H9 (cell line): Measurements from ENCODE around the gene DNAI1. TPM values are rescaled to one million over a fixed set of nuclear protein-coding genes. Genes with fewer than 3 reads are reported as not detected.

Source experiments
- DNase-seq: peaks from one replicate; pipeline ENCODE4 v3.0.0-alpha.2; 2017
- H2AFZ ChIP-seq: one replicate; pipeline ENCODE4 v1.6.1; 2013; ENCODE audit warnings: mild to moderate bottlenecking, low read length, control low read depth, moderate library complexity
- H2AK5ac ChIP-seq: 2 replicates; pipeline ENCODE4 v1.6.1; 2013; ENCODE audit warnings: low read length, control low read depth, mixed read lengths; ENCODE audit not compliant: insufficient read length
- H2BK120ac ChIP-seq: one replicate; pipeline ENCODE4 v1.6.1; 2013; ENCODE audit warnings: low read depth, mild to moderate bottlenecking, low read length, control low read depth, inconsistent platforms; ENCODE audit not compliant: poor library complexity, severe bottlenecking
- H2BK12ac ChIP-seq: 2 replicates; pipeline ENCODE4 v1.6.1; 2013; ENCODE audit warnings: low read length, control low read depth, mixed read lengths, low read depth; ENCODE audit not compliant: insufficient read length
- H2BK15ac ChIP-seq: 2 replicates; pipeline ENCODE4 v1.6.1; 2013; ENCODE audit warnings: low read depth, low read length, control low read depth
- H2BK20ac ChIP-seq: one replicate; pipeline ENCODE4 v1.6.1; 2013; ENCODE audit warnings: low read depth, mild to moderate bottlenecking, low read length, control low read depth, inconsistent platforms; ENCODE audit not compliant: poor library complexity, severe bottlenecking
- H2BK5ac ChIP-seq: 2 replicates; pipeline ENCODE4 v1.6.1; 2013; ENCODE audit warnings: low read length, control low read depth, mixed read lengths; ENCODE audit not compliant: insufficient read length
- H3K14ac ChIP-seq: 2 replicates; pipeline ENCODE4 v1.6.1; 2013; ENCODE audit warnings: low read length, control low read depth; ENCODE audit not compliant: insufficient read depth
- H3K18ac ChIP-seq: 2 replicates; pipeline ENCODE4 v1.6.1; 2013; ENCODE audit warnings: low read depth, mild to moderate bottlenecking, mixed read lengths, low read length, control low read depth; ENCODE audit not compliant: insufficient read length
- H3K23ac ChIP-seq: 2 replicates; pipeline ENCODE4 v1.6.1; 2013; ENCODE audit warnings: low read length, control low read depth, mixed read lengths, low read depth; ENCODE audit not compliant: insufficient read length
- H3K23me2 ChIP-seq: 2 replicates; pipeline ENCODE4 v1.6.1; 2013; ENCODE audit warnings: low read depth, mild to moderate bottlenecking, mixed read lengths, low read length, control low read depth; ENCODE audit not compliant: insufficient read length, poor library complexity, severe bottlenecking
- H3K27ac ChIP-seq: 2 replicates; pipeline ENCODE4 v1.5.1; 2013; ENCODE audit warnings: low read length, control low read depth, mixed read lengths, low read depth; ENCODE audit not compliant: insufficient read length
- H3K27me3 ChIP-seq: 2 replicates; pipeline ENCODE4 v1.6.1; 2013; ENCODE audit warnings: low read length, control low read depth, inconsistent platforms; ENCODE audit not compliant: insufficient read depth
- H3K4ac ChIP-seq: 2 replicates; pipeline ENCODE4 v1.6.1; 2013; ENCODE audit warnings: low read depth, mild to moderate bottlenecking, control low read depth, inconsistent platforms, low read length, moderate library complexity
- H3K4me1 ChIP-seq: 2 replicates; pipeline ENCODE4 v1.6.1; 2013; ENCODE audit warnings: low read length, control low read depth, inconsistent platforms; ENCODE audit not compliant: insufficient read depth
- H3K4me2 ChIP-seq: 2 replicates; pipeline ENCODE4 v1.6.1; 2013; ENCODE audit warnings: low read length, control low read depth, mixed read lengths; ENCODE audit not compliant: insufficient read length, insufficient read depth
- H3K56ac ChIP-seq: 2 replicates; pipeline ENCODE4 v1.6.1; 2013; ENCODE audit warnings: low read depth, mild to moderate bottlenecking, mixed read lengths, low read length, control low read depth; ENCODE audit not compliant: insufficient read length
- H3K79me1 ChIP-seq: 2 replicates; pipeline ENCODE4 v1.6.1; 2013; ENCODE audit warnings: low read depth, mild to moderate bottlenecking, moderate library complexity, low read length, control low read depth, inconsistent platforms; ENCODE audit not compliant: insufficient read depth, poor library complexity, severe bottlenecking
- H3K79me2 ChIP-seq: 2 replicates; pipeline ENCODE4 v1.6.1; 2013; ENCODE audit warnings: low read length, control low read depth, inconsistent platforms; ENCODE audit not compliant: insufficient read depth
- H3K9ac ChIP-seq: 2 replicates; pipeline ENCODE4 v1.6.1; 2013; ENCODE audit warnings: low read length, control low read depth, mixed read lengths; ENCODE audit not compliant: insufficient read length; ENCODE audit errors: extremely low read depth
- H3K9me3 ChIP-seq: one replicate; pipeline ENCODE4 v1.6.1; 2013; ENCODE audit warnings: low read depth, low read length, inconsistent platforms; ENCODE audit not compliant: control insufficient read depth
- H3T11ph ChIP-seq: one replicate; pipeline ENCODE4 v1.6.1; 2013; ENCODE audit warnings: mild to moderate bottlenecking, low read length, control low read depth, inconsistent platforms
- H4K20me1 ChIP-seq: one replicate; pipeline ENCODE4 v1.6.1; 2013; ENCODE audit not compliant: control insufficient read depth, insufficient read length, insufficient read depth
- H4K5ac ChIP-seq: 2 replicates; pipeline ENCODE4 v1.6.1; 2013; ENCODE audit warnings: low read depth, mild to moderate bottlenecking, mixed read lengths, low read length, control low read depth; ENCODE audit not compliant: insufficient read length
- H4K8ac ChIP-seq: replicated peaks from 2 replicates; pipeline ENCODE4 v1.6.1; 2013; ENCODE audit warnings: low read length, control low read depth, mixed read lengths, low read depth; ENCODE audit not compliant: insufficient read length
- H4K91ac ChIP-seq: 2 replicates; pipeline ENCODE4 v1.6.1; 2013; ENCODE audit warnings: low read depth, mild to moderate bottlenecking, moderate library complexity, mixed read lengths, low read length, control low read depth; ENCODE audit not compliant: insufficient read length
- H3K27ac Mint-ChIP-seq, 3 experiments: 2 replicates in 2 of 3; 3 replicates in 1 of 3; pipeline ENCODE4 v1.8.0; 2020 to 2021; ENCODE audit warnings: mixed read lengths in 3 of 3, mild to moderate bottlenecking in 1 of 3, moderate library complexity in 1 of 3
- H3K27me3 Mint-ChIP-seq: 2 replicates; pipeline ENCODE4 v1.8.0; 2021; ENCODE audit warnings: low read depth, mild to moderate bottlenecking, moderate library complexity, mixed read lengths
- H3K36me3 Mint-ChIP-seq, 3 experiments: 2 replicates in 2 of 3; 3 replicates in 1 of 3; pipeline ENCODE4 v1.8.0; 2020 to 2021; ENCODE audit warnings: low read depth in 3 of 3, mixed read lengths in 3 of 3; ENCODE audit not compliant: insufficient read depth in 1 of 3
- H3K4me1 Mint-ChIP-seq, 2 experiments: 2 replicates each; pipeline ENCODE4 v1.8.0; 2020; ENCODE audit warnings: mixed read lengths in 2 of 2
- H3K4me3 Mint-ChIP-seq, 2 experiments: 2 replicates in 1 of 2; 3 replicates in 1 of 2; pipeline ENCODE4 v1.8.0; 2020 to 2021; ENCODE audit warnings: mild to moderate bottlenecking in 2 of 2, mixed read lengths in 2 of 2, moderate library complexity in 1 of 2
- H3K9me3 Mint-ChIP-seq, 2 experiments: 2 replicates in 1 of 2; 3 replicates in 1 of 2; pipeline ENCODE4 v1.8.0; 2020; ENCODE audit warnings: mild to moderate bottlenecking in 2 of 2, mixed read lengths in 2 of 2, moderate library complexity in 1 of 2
- CTCF ChIP-seq: fragments of 200-600 bp; sonication (generic); conservative IDR thresholded peaks from 3 replicates; pipeline ENCODE4 v1.8.0; 2021; ENCODE audit warnings: antibody characterized with exemption, mild to moderate bottlenecking
- total RNA-seq: library from RNA; stranded (reverse); gene quantifications from 2 replicates; pipeline ENCODE4 v1.2.1, GENCODE V29; 2021

The DNAI1 gene
- total RNA-seq, 1 experiment from 2014 or later = 0.22 TPM

DNA sequence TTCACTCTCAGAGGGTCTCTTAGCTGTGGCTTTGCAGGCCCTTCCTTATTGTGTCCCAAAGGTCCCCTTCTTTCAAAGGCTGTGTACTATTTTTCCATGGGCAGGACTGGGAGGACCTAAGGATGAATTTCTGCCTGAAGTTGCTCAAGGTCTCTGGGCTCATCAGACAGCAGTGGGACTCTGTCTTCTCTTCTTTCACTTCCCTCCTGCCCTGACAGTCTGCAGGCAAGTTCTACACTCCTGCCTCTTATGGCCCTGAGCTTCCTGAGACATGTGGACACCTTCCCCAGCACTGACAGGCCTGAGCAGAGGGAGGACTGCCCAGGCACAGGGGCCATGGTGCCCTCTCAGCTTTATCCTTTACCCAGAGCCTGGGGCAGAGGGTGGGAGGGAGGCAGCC is 49.4 kb downstream of the DNAI1 start:
- Histone ChIP-seq H3K27ac (no peak overlapping the region), H4K91ac (no peak overlapping the region), H2AK5ac (no peak overlapping the region), H2BK15ac (no peak overlapping the region), H3T11ph (no peak overlapping the region), H3K23me2 (no peaks in the 10 kb centered on the region), H3K4ac (no peak overlapping the region), H3K56ac (no peak overlapping the region), H3K9ac (no peak overlapping the region), H3K14ac (no peak overlapping the region), H3K79me1 (no peaks in the 10 kb centered on the region), H4K8ac (no peak overlapping the region), H2BK5ac (no peak overlapping the region), H4K20me1 (no peaks in the 10 kb centered on the region), H3K27me3 (no peaks in the 10 kb centered on the region), H2AFZ (no peak overlapping the region), H3K79me2 (no peaks in the 10 kb centered on the region), H3K9me3 (no peaks in the 10 kb centered on the region), H2BK120ac (no peak overlapping the region), H3K4me1 (peaks cover 11% of the 10 kb centered on the region; the same call in 1 of the 2 replicates), H2BK20ac (no peak overlapping the region), H3K18ac (no peak overlapping the region), H3K23ac (no peak overlapping the region), H4K5ac (no peak overlapping the region), H3K4me2 (no peak overlapping the region), H2BK12ac (no peak overlapping the region)
- Mint-ChIP-seq H3K27me3 (peaks cover 3% of the 10 kb centered on the region; the same call in 1 of the 2 replicates), H3K36me3 (no peaks in the 10 kb centered on the region), H3K4me3 (no peak overlapping the region), H3K4me1 (peaks cover 23 to 33% of the 10 kb centered on the region in 2 experiments), H3K9me3 (no peaks in the 10 kb centered on the region), H3K27ac (no peak overlapping the region)
- no peak for TF ChIP-seq CTCF
- DNase-seq = no peak
